Testis (tissue), 3 donors: ENCODE data around the gene CLIP2. TPM values are rescaled to one million over a fixed set of nuclear protein-coding genes. Genes with fewer than 3 reads are reported as not detected.

Experiments used
- DNase-seq: peaks from one replicate; pipeline ENCODE4 v3.0.0-alpha.2; 2019
- H3K27ac ChIP-seq, 2 donors: fragments of 200-600 bp; sonication (generic); one replicate each; pipeline ENCODE4 v1.5.1; 2019
- H3K27me3 ChIP-seq: fragments of 200-600 bp; sonication (generic); one replicate; pipeline ENCODE4 v1.5.1; 2019
- H3K36me3 ChIP-seq: fragments of 200-600 bp; sonication (generic); one replicate; pipeline ENCODE4 v1.5.1; 2017; ENCODE audit warnings: low read depth; ENCODE audit errors: missing control alignments
- H3K4me1 ChIP-seq: fragments of 200-600 bp; sonication (generic); one replicate; pipeline ENCODE4 v1.5.1; 2019
- H3K4me3 ChIP-seq, 2 donors: fragments of 200-600 bp; sonication (generic); one replicate each; pipeline ENCODE4 v1.5.1; 2017 to 2019
- H3K9me3 ChIP-seq: fragments of 200-600 bp; sonication (generic); one replicate; pipeline ENCODE4 v1.5.1; 2017
- CTCF ChIP-seq, 3 experiments: fragments of 450-650 bp in 2 of 3; fragments of 200-600 bp in 1 of 3; sonication (generic) in 1 of 3; IDR thresholded peaks; one replicate each; pipeline ENCODE4 v1.5.1; 2016 to 2019; ENCODE audit warnings: antibody characterized with exemption in 3 of 3, mild to moderate bottlenecking in 2 of 3, moderate library complexity in 1 of 3
- POLR2A ChIP-seq: fragments of 450-650 bp; IDR thresholded peaks from one replicate; pipeline ENCODE4 v1.6.1; 2017; ENCODE audit warnings: antibody characterized with exemption, mild to moderate bottlenecking, moderate library complexity
- WGBS, 2 donors: methylation state at CpG; one replicate each; pipeline ENCODE4 v1.1.5; 2018; 5-methylcytosine and 5-hydroxymethylcytosine counted together
- intact Hi-C: fragments of 100-400 bp; cut with DNase I; formaldehyde crosslinking; loops from one replicate; pipeline ENCODE4 v1.15.1; 2023; ENCODE audit warnings: low total_unique reads
- polyA plus RNA-seq: library from polyadenylated mRNA; stranded (reverse); fragments of 350-450 nt; fragmentation: Illumina TruSeq; extraction: RNeasy Lipid Tissue Mini Kit (QIAGEN cat#74804); gene quantifications from one replicate; pipeline ENCODE4 v1.2.3, GENCODE V29; 2014; ENCODE audit warnings: low read depth, low replicate concordance; ENCODE audit not compliant: insufficient read depth
- total RNA-seq, 2 donors: library from RNA; depleted of rRNA; stranded (reverse); fragments of >200 nt; gene quantifications; one replicate each; pipeline ENCODE4 v1.2.3, GENCODE V29; 2016

The CLIP2 gene
- total and polyA plus RNA-seq, 3 donors from 2014 or later: 8.5 to 19.8 (median 16.5) TPM

GRCh38 chr7:74272305-74273038 is 16.7 kb upstream of the CLIP2 start:
- H3K4me1 ChIP-seq: peaks cover 11% of the 10 kb centered on the region
- no peaks in the 10 kb centered on the region for H3K9me3 ChIP-seq
- no peak for TF ChIP-seq CTCF (IDR thresholded peaks at IDR 0.05)
- no peak for TF ChIP-seq POLR2A
- peak; percentile 32 for DNase-seq
- 56 to 60% methylated on average over 10 of the region's 10 CpGs for WGBS, 2 donors
- no peak overlapping the region for H3K4me3 ChIP-seq
- no peaks in the 10 kb centered on the region for H3K36me3 ChIP-seq
- peak overlapping the region; percentile 55 to 60 for H3K27ac ChIP-seq
- intact Hi-C loops: no loop called here
- no peaks in the 10 kb centered on the region for H3K27me3 ChIP-seq

GRCh38 chr7:74275401-74275881 is 13.8 kb upstream of the CLIP2 start:
- no peak for DNase-seq
- intact Hi-C loops: no loop called here

GRCh38 chr7:74277636-74278035 is 11.6 kb upstream of the CLIP2 start:
- DNase-seq: no peak
- Histone ChIP-seq H3K27me3 (no peaks in the 10 kb centered on the region), H3K9me3 (no peaks in the 10 kb centered on the region), H3K27ac (no peak overlapping the region), H3K4me3 (no peak overlapping the region), H3K4me1 (peaks cover 10% of the 10 kb centered on the region), H3K36me3 (no peaks in the 10 kb centered on the region)
- intact Hi-C loops: no loop called here
- 93 to 94% methylated on average over 3 to 4 of the region's 4 CpGs for WGBS, 2 donors
- TF ChIP-seq CTCF (IDR thresholded peaks at IDR 0.05) (no peak), POLR2A (no peak)

More at GRCh38 chr7:74275401-74275881, 13.8 kb upstream of the CLIP2 start:
- H3K9me3 ChIP-seq: no peaks in the 10 kb centered on the region
- no peak overlapping the region for H3K27ac ChIP-seq
- H3K27me3 ChIP-seq: no peaks in the 10 kb centered on the region
- H3K4me1 ChIP-seq: peaks cover 19% of the 10 kb centered on the region
- no peaks in the 10 kb centered on the region for H3K36me3 ChIP-seq
- TF ChIP-seq POLR2A: no peak
- TF ChIP-seq CTCF (IDR thresholded peaks at IDR 0.05): peak; percentile 9 to 49 (median 26)
- WGBS, 2 donors: 82% methylated on average over 6 of the region's 6 CpGs
- H3K4me3 ChIP-seq: no peak overlapping the region

GRCh38 chr7:74280985-74281384 is 8.2 kb upstream of the CLIP2 start:
- no peak for DNase-seq
- no peak overlapping the region for H3K4me3 ChIP-seq
- intact Hi-C loops: no loop called here
- H3K27me3 ChIP-seq: no peaks in the 10 kb centered on the region
- H3K4me1 ChIP-seq: peaks cover 8% of the 10 kb centered on the region
- TF ChIP-seq POLR2A (no peak), CTCF (IDR thresholded peaks at IDR 0.05) (no peak)
- no peak overlapping the region for H3K27ac ChIP-seq
- 83 to 88% methylated on average over 6 to 8 of the region's 8 CpGs for whole genome bisulfite sequencing, 2 donors
- H3K9me3 ChIP-seq: no peaks in the 10 kb centered on the region
- no peaks in the 10 kb centered on the region for H3K36me3 ChIP-seq
